H1 (cell line): ENCODE results near the gene MMS22L.

Source experiments
- CREB1 ChIP-seq: IDR thresholded peaks from 2 replicates; pipeline ENCODE4 v1.6.1; 2012; ENCODE audit warnings: inconsistent platforms
- CTCF ChIP-seq, 3 experiments: IDR thresholded peaks; 1 replicate in 2 of 3; 2 replicates in 1 of 3; pipeline versions ENCODE4 v1.5.1 to v1.6.1; 2011; ENCODE audit warnings: low read length in 3 of 3, mild to moderate bottlenecking in 3 of 3, inconsistent platforms in 2 of 3, low read depth in 1 of 3, moderate library complexity in 1 of 3; ENCODE audit not compliant: insufficient read depth in 1 of 3; ENCODE audit errors: control extremely low read depth in 1 of 3
- EP300 ChIP-seq, 2 experiments: IDR thresholded peaks; 1 replicate in 1 of 2; 2 replicates in 1 of 2; pipeline ENCODE4 v1.6.1; 2011 to 2012; ENCODE audit warnings: low read depth in 2 of 2, low read length in 2 of 2, mild to moderate bottlenecking in 2 of 2, borderline replicate concordance in 1 of 2, inconsistent platforms in 1 of 2, moderate library complexity in 1 of 2
- KDM1A ChIP-seq: fragments of 200-600, 300-600 bp; sonication (generic); IDR thresholded peaks from 2 replicates; pipeline ENCODE4 v1.7.1; 2016; ENCODE audit warnings: mild to moderate bottlenecking, low read length, borderline replicate concordance
- NRF1 ChIP-seq: IDR thresholded peaks from 2 replicates; pipeline ENCODE4 v1.6.1; 2011; ENCODE audit warnings: mild to moderate bottlenecking, low read depth, low read length, improper control_type of control experiment
- POLR2AphosphoS5 ChIP-seq: IDR thresholded peaks from 2 replicates; pipeline ENCODE4 v1.6.1; 2011; ENCODE audit warnings: low read depth, low read length
- RBBP5 ChIP-seq: IDR thresholded peaks from 2 replicates; pipeline ENCODE4 v1.7.1; 2012; ENCODE audit warnings: low read depth, mild to moderate bottlenecking, inconsistent platforms, low read length, moderate library complexity, borderline replicate concordance

GRCh38 chr6:97154015-97154414 lies 129.0 kb downstream of the MMS22L start:
- TF ChIP-seq CTCF (IDR thresholded peaks at IDR 0.05; ENCODE audit: control extremely low read depth in 1 of 3, insufficient read depth in 1 of 3, low read depth in 1 of 3, low read length in 3 of 3) (no peak), KDM1A (no peak), RBBP5 (no peak), CREB1 (no peak), EP300 (IDR thresholded peaks at IDR 0.05; ENCODE audit: borderline replicate concordance in 1 of 2, low read depth in 2 of 2, low read length in 2 of 2) (no peak), NRF1 (no peak), POLR2AphosphoS5 (no peak)
